IMR-90 (cell line): Measurements from ENCODE around the gene MLST8.

ENCODE experiments used
- BHLHE40 ChIP-seq: fragments of 150-350 bp; IDR thresholded peaks from 2 replicates; pipeline ENCODE4 v1.6.1; 2016; ENCODE audit warnings: mild to moderate bottlenecking, low read depth, low read length
- CEBPB ChIP-seq: IDR thresholded peaks from 2 replicates; pipeline ENCODE4 v1.6.1; 2012; ENCODE audit warnings: low read depth, low read length, improper control_type of control experiment
- FOS ChIP-seq: fragments of 150-350 bp; IDR thresholded peaks from 2 replicates; pipeline ENCODE4 v1.6.1; 2016; ENCODE audit warnings: low read depth, low read length
- MAFK ChIP-seq: IDR thresholded peaks from 2 replicates; pipeline ENCODE4 v1.6.1; 2012; ENCODE audit warnings: low read depth, low read length, improper control_type of control experiment
- MAZ ChIP-seq: IDR thresholded peaks from 2 replicates; pipeline ENCODE4 v1.6.1; 2012; ENCODE audit warnings: low read depth, mild to moderate bottlenecking, low read length, improper control_type of control experiment, moderate library complexity, borderline replicate concordance
- MXI1 ChIP-seq: IDR thresholded peaks from 2 replicates; pipeline ENCODE4 v1.6.1; 2012; ENCODE audit warnings: low read depth, mild to moderate bottlenecking, low read length, moderate library complexity, borderline replicate concordance
- POLR2A ChIP-seq: IDR thresholded peaks from 2 replicates; pipeline ENCODE4 v1.6.1; 2012; ENCODE audit warnings: mild to moderate bottlenecking, low read depth, low read length
- RAD21 ChIP-seq: IDR thresholded peaks from 2 replicates; pipeline ENCODE4 v1.6.1; 2012; ENCODE audit warnings: low read length, improper control_type of control experiment
- RCOR1 ChIP-seq: IDR thresholded peaks from 2 replicates; pipeline ENCODE4 v1.6.1; 2012; ENCODE audit warnings: mild to moderate bottlenecking, low read length, improper control_type of control experiment; ENCODE audit not compliant: insufficient replicate concordance
- RFX5 ChIP-seq: IDR thresholded peaks from 2 replicates; pipeline ENCODE4 v1.8.0; 2012; ENCODE audit warnings: low read depth, mild to moderate bottlenecking, low read length, moderate library complexity
- TF ChIP-seq, protein P1 (sequence below): conservative IDR thresholded peaks from 2 replicates; pipeline ENCODE4 v1.5.1; 2012; ENCODE audit warnings: mild to moderate bottlenecking, low read depth, low read length, improper control_type of control experiment
- TF ChIP-seq, protein P2 (sequence below): fragments of 150-350 bp; IDR thresholded peaks from 2 replicates; pipeline ENCODE4 v1.6.1; 2017; ENCODE audit warnings: mild to moderate bottlenecking, antibody characterized with exemption, low read length, low read depth

DNA sequence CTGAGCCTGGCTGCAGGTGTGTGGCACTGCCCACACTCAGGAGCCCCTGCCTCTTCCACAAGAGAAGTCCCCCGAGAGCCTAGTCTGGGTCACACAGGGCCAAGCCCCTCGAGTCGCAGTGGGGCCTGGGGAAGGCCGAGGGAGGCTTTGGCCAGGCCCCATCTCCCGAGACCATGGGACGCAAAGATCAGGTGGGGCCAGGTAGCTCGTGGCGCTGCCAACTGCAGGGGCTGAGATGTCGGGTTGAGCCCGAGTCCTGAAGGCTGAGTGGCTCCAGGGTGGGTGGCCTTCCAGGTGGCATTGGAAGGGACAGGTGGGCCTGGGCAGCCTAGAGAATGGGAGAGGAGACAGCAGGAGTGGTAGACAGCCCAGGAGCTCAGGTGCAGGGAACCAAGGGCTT lies 43.3 kb upstream of the MLST8 start:
- TF ChIP-seq POLR2A = no peak
- TF ChIP-seq, protein P1, sequence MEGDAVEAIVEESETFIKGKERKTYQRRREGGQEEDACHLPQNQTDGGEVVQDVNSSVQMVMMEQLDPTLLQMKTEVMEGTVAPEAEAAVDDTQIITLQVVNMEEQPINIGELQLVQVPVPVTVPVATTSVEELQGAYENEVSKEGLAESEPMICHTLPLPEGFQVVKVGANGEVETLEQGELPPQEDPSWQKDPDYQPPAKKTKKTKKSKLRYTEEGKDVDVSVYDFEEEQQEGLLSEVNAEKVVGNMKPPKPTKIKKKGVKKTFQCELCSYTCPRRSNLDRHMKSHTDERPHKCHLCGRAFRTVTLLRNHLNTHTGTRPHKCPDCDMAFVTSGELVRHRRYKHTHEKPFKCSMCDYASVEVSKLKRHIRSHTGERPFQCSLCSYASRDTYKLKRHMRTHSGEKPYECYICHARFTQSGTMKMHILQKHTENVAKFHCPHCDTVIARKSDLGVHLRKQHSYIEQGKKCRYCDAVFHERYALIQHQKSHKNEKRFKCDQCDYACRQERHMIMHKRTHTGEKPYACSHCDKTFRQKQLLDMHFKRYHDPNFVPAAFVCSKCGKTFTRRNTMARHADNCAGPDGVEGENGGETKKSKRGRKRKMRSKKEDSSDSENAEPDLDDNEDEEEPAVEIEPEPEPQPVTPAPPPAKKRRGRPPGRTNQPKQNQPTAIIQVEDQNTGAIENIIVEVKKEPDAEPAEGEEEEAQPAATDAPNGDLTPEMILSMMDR = no peak
- TF ChIP-seq CEBPB = no peak
- no peak for TF ChIP-seq BHLHE40
- TF ChIP-seq MXI1 = no peak
- TF ChIP-seq RAD21 = no peak
- TF ChIP-seq MAFK = no peak
- TF ChIP-seq, protein P2, sequence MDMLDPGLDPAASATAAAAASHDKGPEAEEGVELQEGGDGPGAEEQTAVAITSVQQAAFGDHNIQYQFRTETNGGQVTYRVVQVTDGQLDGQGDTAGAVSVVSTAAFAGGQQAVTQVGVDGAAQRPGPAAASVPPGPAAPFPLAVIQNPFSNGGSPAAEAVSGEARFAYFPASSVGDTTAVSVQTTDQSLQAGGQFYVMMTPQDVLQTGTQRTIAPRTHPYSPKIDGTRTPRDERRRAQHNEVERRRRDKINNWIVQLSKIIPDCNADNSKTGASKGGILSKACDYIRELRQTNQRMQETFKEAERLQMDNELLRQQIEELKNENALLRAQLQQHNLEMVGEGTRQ = no peak
- TF ChIP-seq MAZ = no peak
- no peak for TF ChIP-seq RFX5
- no peak for TF ChIP-seq RCOR1
- no peak for TF ChIP-seq FOS
